Upper lobe of left lung (tissue), 4 donors: ENCODE data around the gene SELENOK.

Source experiments
- EP300 ChIP-seq, 4 donors: sonication (generic); formaldehyde crosslinking; IDR thresholded peaks; one replicate each; pipeline ENCODE4 v1.5.1; 2017; ENCODE audit warnings: antibody characterized with exemption in 4 of 4, control low read depth in 2 of 4
- POLR2A ChIP-seq, 4 donors: fragments of 450-650 bp; IDR thresholded peaks; one replicate each; pipeline ENCODE4 v1.5.1; 2016 to 2017; ENCODE audit warnings: antibody characterized with exemption in 4 of 4, mild to moderate bottlenecking in 2 of 4

DNA sequence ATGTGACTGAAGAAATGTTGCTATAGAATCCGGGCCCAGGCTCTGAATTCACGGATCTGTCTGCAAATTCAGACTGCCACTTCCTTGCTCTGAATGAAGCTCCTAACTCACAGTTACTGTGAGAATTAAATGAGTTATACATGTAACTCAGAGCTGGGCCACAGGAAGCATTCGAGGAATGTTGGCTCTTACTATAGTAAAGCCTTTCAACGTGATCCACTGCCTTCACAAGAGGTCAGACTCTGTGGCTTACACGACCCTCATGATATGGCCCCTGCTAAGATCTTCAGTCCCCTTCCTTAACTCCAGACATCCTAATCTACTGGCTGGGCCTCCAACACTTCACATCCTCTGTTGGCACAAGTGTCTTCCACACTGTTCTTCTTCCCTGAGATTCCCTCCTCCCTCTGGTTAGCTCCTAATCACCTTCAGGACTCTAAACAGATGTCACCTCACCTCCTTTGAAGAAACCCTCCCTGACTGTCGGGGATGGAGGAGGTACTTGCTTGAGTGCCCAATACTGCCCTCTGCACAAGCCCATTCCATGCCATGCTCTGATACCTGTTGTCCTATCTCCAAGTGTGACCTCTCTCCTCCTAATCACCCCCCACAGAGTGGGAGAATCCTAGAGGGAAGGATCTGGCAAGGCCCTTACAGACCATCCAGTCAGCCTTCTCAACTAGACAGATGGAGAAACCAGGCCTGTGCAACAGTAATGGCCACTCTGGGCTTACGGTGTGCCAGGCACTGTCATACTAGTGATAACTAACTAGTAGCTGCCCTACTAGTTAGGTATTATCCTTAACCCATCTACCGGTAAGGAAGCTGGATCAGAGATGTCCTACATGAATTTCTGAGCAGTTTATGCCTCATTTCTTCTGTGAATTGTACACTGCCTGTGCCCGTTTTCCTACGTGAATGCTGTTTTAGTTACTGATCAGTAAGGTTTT lies 11.0 kb downstream of the SELENOK start:
- no peak for TF ChIP-seq EP300 (IDR thresholded peaks at IDR 0.05)
- TF ChIP-seq POLR2A (IDR thresholded peaks at IDR 0.05): no peak
